K562 (cell line): Measurements from ENCODE around the gene ARMH1. TPM values are rescaled to one million over a fixed set of nuclear protein-coding genes. Genes with fewer than 3 reads are reported as not detected.
A peak's percentile ranks its signal among the peaks of the same experiment; 100 is the strongest.

Experiments
- ARHGAP35 ChIP-seq: fragments of 450-650 bp; IDR thresholded peaks from 2 replicates; pipeline ENCODE4 v1.6.1; 2018; ENCODE audit not compliant: partially characterized antibody
- BCOR ChIP-seq: fragments of 450-650 bp; IDR thresholded peaks from 2 replicates; pipeline ENCODE4 v1.6.1; 2016
- BDP1 ChIP-seq: IDR thresholded peaks from 3 replicates; pipeline ENCODE4 v1.6.1; 2011; ENCODE audit not compliant: insufficient read length, insufficient read depth
- BRD4 ChIP-seq: fragments of 200-600 bp; sonication (generic); IDR thresholded peaks from 2 replicates; pipeline ENCODE4 v1.6.1; 2017; ENCODE audit warnings: inconsistent platforms
- HLTF ChIP-seq: fragments of 450-650 bp; IDR thresholded peaks from 2 replicates; pipeline ENCODE4 v1.6.1; 2016
- MAZ ChIP-seq, 2 experiments: fragments of 450-650 bp in 1 of 2; sonication (generic) in 1 of 2; formaldehyde crosslinking; IDR thresholded peaks in 1 of 2; conservative IDR thresholded peaks in 1 of 2; 2 replicates each; pipeline versions ENCODE4 v1.4.0 to v1.5.0; 2020; ENCODE audit warnings: mild to moderate bottlenecking in 1 of 2, missing genetic modification reagents in 1 of 2
- MCM3 ChIP-seq: fragments of 450-650 bp; IDR thresholded peaks from 2 replicates; pipeline ENCODE4 v1.6.1; 2016
- NCOA6 ChIP-seq: fragments of 450-650 bp; IDR thresholded peaks from 2 replicates; pipeline ENCODE4 v1.6.1; 2017; ENCODE audit warnings: mild to moderate bottlenecking
- NFIC ChIP-seq: fragments of 450-650 bp; IDR thresholded peaks from 2 replicates; pipeline ENCODE4 v1.6.1; 2017; ENCODE audit warnings: mild to moderate bottlenecking, inconsistent platforms
- OTX1 ChIP-seq: fragments of 450-650 bp; formaldehyde crosslinking; IDR thresholded peaks from 2 replicates; pipeline ENCODE4 v1.4.0; 2022; ENCODE audit warnings: mild to moderate bottlenecking
- SETDB1 ChIP-seq: IDR thresholded peaks from one replicate; pipeline ENCODE4 v1.6.1; 2012; ENCODE audit warnings: low read length, control low read depth, inconsistent platforms
- ZNF184 ChIP-seq: sonication (generic); formaldehyde crosslinking; IDR thresholded peaks from 2 replicates; pipeline ENCODE4 v1.5.0; 2020; ENCODE audit warnings: missing genetic modification reagents
- ZNF274 ChIP-seq: IDR thresholded peaks from 2 replicates; pipeline ENCODE4 v1.6.1; 2011; ENCODE audit warnings: low read depth, mild to moderate bottlenecking, low read length, moderate library complexity, borderline replicate concordance
- ZNF766 ChIP-seq: fragments of 200-800 bp; sonication (Bioruptor generic); conservative IDR thresholded peaks from 2 replicates; pipeline ENCODE4 v1.6.1; 2016; ENCODE audit warnings: missing genetic modification characterization, missing compliant biosample characterization
- polyA plus RNA-seq, 8 experiments: library from polyadenylated mRNA; depleted of rRNA in 4 of 8; stranded (reverse) in 5 of 8; unstranded in 3 of 8; fragments of >200 nt; fragmentation: Nextera tagmentation in 2 of 8; fragmentation: Illumina TruSeq in 1 of 8; extraction: Ambion mirVana in 2 of 8; extraction: Trizol in 1 of 8; gene quantifications; 2 replicates each; pipeline versions ENCODE4 v1.2.1 to v1.2.3, GENCODE V29; 2011 to 2014; ENCODE audit warnings: inconsistent platforms in 1 of 8, missing spikeins in 1 of 8
- total RNA-seq, 7 experiments: library from RNA; depleted of rRNA in 6 of 7; stranded (reverse); fragments of >200 nt in 6 of 7; fragmentation: Illumina TruSeq in 2 of 7; extraction: Trizol in 2 of 7; gene quantifications; 2 replicates each; pipeline versions ENCODE4 v1.2.1 to v1.2.3, GENCODE V29; 2011 to 2021; ENCODE audit warnings: low replicate concordance in 1 of 7
- TF ChIP-seq, protein P1 (sequence below), 3 experiments: fragments of 200-800 bp in 1 of 3; fragments of 250-450 bp in 1 of 3; fragments of 450-650 bp in 1 of 3; sonication (Bioruptor Pico) in 1 of 3; sonication (Bioruptor generic) in 1 of 3; formaldehyde crosslinking in 1 of 3; IDR thresholded peaks; 2 replicates each; pipeline versions ENCODE4 v1.6.1 to v1.8.0; 2016 to 2022; ENCODE audit warnings: mild to moderate bottlenecking in 2 of 3, missing genetic modification characterization in 2 of 3, missing compliant biosample characterization in 1 of 3, moderate library complexity in 1 of 3
- TF ChIP-seq, protein P2 (sequence below): IDR thresholded peaks from 2 replicates; pipeline ENCODE4 v1.6.1; 2011; ENCODE audit warnings: borderline replicate concordance, low read depth, mild to moderate bottlenecking, moderate library complexity, low read length; ENCODE audit not compliant: insufficient read depth, poor library complexity, severe bottlenecking

ARMH1 gene
- total and polyA plus RNA-seq, 9 of the 15 experiments (the other 6 are each of a cell fraction or from before 2014, with no cell fraction given): 0.41 TPM; not detected in 8

DNA sequence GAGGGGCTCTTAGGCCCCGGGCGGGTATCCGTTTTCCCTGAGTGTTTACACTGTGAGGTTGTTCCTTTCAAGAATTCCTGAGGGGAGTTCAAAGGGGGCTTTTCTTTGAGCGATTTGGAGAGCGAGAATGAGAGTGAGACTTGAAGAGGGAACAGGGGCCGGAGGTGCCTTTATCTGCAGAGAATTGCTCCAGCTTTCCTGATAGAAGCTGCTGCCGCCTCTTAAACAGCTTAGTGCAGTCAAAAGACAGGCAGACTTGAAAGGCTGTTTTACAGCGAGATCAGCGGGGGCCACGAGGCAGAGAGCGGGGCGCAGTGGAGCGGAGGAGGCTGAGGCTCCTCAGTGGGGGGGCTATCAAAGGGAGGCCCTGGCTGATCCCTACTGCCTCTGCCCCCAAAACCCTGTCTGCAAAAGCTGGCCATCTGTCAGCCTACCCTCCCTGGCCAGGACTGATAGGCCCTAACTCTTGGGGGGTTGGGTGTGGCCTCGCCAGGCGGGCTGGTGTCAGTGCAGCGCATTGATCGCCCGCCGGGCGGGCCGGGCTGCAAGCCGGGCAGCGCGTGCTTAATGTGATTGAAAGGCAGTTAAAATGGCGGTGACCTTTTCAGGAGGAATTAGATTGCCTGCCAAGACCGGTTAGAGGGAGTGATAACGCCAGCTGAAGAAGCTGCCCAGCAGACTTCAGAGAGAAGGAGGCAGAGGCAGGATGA lies 36.7 kb upstream of the ARMH1 start (continued):
- TF ChIP-seq BCOR (peak; percentile 77; the same call in 1 of the 2 replicates), MAZ (CRISPR knock-in tag; conservative IDR thresholded peaks at IDR 0.05 in 1 of 2, IDR thresholded peaks at IDR 0.05 in 1 of 2) (peak in 1 of 2 experiments; percentile 56; a peak in 2 of 4 replicates), BRD4 (0 out of 2 replicates have a peak, but pooled peaks have one; percentile 44), ARHGAP35 (no peak), NCOA6 (no peak), HLTF (no peak), NFIC (peak; percentile 69; the same call in 1 of the 2 replicates), MCM3 (no peak), ZNF274 (peak; percentile 63; the same call in 1 of the 2 replicates), OTX1 (CRISPR knock-in tag) (no peak), ZNF184 (CRISPR knock-in tag) (no peak), ZNF766 (CRISPR knock-in tag) (no peak), SETDB1 (no peak), BDP1 (no peak)
- TF ChIP-seq, protein P1, sequence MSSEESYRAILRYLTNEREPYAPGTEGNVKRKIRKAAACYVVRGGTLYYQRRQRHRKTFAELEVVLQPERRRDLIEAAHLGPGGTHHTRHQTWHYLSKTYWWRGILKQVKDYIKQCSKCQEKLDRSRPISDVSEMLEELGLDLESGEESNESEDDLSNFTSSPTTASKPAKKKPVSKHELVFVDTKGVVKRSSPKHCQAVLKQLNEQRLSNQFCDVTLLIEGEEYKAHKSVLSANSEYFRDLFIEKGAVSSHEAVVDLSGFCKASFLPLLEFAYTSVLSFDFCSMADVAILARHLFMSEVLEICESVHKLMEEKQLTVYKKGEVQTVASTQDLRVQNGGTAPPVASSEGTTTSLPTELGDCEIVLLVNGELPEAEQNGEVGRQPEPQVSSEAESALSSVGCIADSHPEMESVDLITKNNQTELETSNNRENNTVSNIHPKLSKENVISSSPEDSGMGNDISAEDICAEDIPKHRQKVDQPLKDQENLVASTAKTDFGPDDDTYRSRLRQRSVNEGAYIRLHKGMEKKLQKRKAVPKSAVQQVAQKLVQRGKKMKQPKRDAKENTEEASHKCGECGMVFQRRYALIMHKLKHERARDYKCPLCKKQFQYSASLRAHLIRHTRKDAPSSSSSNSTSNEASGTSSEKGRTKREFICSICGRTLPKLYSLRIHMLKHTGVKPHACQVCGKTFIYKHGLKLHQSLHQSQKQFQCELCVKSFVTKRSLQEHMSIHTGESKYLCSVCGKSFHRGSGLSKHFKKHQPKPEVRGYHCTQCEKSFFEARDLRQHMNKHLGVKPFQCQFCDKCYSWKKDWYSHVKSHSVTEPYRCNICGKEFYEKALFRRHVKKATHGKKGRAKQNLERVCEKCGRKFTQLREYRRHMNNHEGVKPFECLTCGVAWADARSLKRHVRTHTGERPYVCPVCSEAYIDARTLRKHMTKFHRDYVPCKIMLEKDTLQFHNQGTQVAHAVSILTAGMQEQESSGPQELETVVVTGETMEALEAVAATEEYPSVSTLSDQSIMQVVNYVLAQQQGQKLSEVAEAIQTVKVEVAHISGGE (CRISPR knock-in tag; IDR thresholded peaks at IDR 0.05): peak in 1 of 3 experiments; percentile 73; a peak in 2 of 6 replicates
- TF ChIP-seq, protein P2, sequence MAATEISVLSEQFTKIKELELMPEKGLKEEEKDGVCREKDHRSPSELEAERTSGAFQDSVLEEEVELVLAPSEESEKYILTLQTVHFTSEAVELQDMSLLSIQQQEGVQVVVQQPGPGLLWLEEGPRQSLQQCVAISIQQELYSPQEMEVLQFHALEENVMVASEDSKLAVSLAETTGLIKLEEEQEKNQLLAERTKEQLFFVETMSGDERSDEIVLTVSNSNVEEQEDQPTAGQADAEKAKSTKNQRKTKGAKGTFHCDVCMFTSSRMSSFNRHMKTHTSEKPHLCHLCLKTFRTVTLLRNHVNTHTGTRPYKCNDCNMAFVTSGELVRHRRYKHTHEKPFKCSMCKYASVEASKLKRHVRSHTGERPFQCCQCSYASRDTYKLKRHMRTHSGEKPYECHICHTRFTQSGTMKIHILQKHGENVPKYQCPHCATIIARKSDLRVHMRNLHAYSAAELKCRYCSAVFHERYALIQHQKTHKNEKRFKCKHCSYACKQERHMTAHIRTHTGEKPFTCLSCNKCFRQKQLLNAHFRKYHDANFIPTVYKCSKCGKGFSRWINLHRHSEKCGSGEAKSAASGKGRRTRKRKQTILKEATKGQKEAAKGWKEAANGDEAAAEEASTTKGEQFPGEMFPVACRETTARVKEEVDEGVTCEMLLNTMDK: peak; percentile 12
